ENCODE results near the gene ANKH. TPM values are rescaled to one million over a fixed set of nuclear protein-coding genes. Genes with fewer than 3 reads are reported as not detected.

The ANKH gene
- total RNA-seq, 1 donor from 2014 or later: 10.3 TPM

GRCh38 chr5:14669415-14669814, 202.2 kb downstream of the ANKH start:
- H3K4me3 ChIP-seq (ENCODE audit: low read depth, low read length): no peak overlapping the region
- TF ChIP-seq CTCF (conservative IDR thresholded peaks at IDR 0.05; ENCODE audit: low read depth, low read length): no peak
- DNase-seq (ENCODE audit: low read depth): no peak

GRCh38 chr5:14668181-14668591, 203.4 kb downstream of the ANKH start:
- no peak for TF ChIP-seq CTCF (conservative IDR thresholded peaks at IDR 0.05; ENCODE audit: low read depth, low read length)
- no peak for DNase-seq (ENCODE audit: low read depth)
- no peak overlapping the region for H3K4me3 ChIP-seq (ENCODE audit: low read depth, low read length)

GRCh38 chr5:14667770-14668169, 203.8 kb downstream of the ANKH start:
- no peak for TF ChIP-seq CTCF (conservative IDR thresholded peaks at IDR 0.05; ENCODE audit: low read depth, low read length)
- no peak for DNase-seq (ENCODE audit: low read depth)

GRCh38 chr5:14667290-14667689, 204.3 kb downstream of the ANKH start:
- TF ChIP-seq CTCF (conservative IDR thresholded peaks at IDR 0.05; ENCODE audit: low read depth, low read length): no peak
- no peak overlapping the region for H3K4me3 ChIP-seq (ENCODE audit: low read depth, low read length)
- no peak for DNase-seq (ENCODE audit: low read depth)

More at GRCh38 chr5:14667770-14668169, 203.8 kb downstream of the ANKH start:
- no peak overlapping the region for H3K4me3 ChIP-seq (ENCODE audit: low read depth, low read length)

- peak overlapping the region; percentile 88 for H3K4me3 ChIP-seq (ENCODE audit: low read depth, low read length)
- TF ChIP-seq CTCF (conservative IDR thresholded peaks at IDR 0.05; ENCODE audit: low read depth, low read length): no peak
- no peak for DNase-seq (ENCODE audit: low read depth)
Measured at GRCh38 chr5:14666357-14666756, 205.2 kb downstream of the ANKH start.

GRCh38 chr5:14665949-14666348, 205.6 kb downstream of the ANKH start:
- TF ChIP-seq CTCF (conservative IDR thresholded peaks at IDR 0.05; ENCODE audit: low read depth, low read length): peak; percentile 32
- no peak for DNase-seq (ENCODE audit: low read depth)
- H3K4me3 ChIP-seq (ENCODE audit: low read depth, low read length): peak overlapping the region; percentile 88

- H3K4me3 ChIP-seq (ENCODE audit: low read depth, low read length): peak overlapping the region; percentile 88
- DNase-seq (ENCODE audit: low read depth): no peak
- no peak for TF ChIP-seq CTCF (conservative IDR thresholded peaks at IDR 0.05; ENCODE audit: low read depth, low read length)
Measured at GRCh38 chr5:14665101-14665822, 206.3 kb downstream of the ANKH start.

Measured in epithelial cell of proximal tubule (primary cell).